Right lung (tissue), 5 donors: ENCODE data around the gene P3H1. TPM values are rescaled to one million over a fixed set of nuclear protein-coding genes. Genes with fewer than 3 reads are reported as not detected.
"Not testable (repeated sequence)": the region's sequence is repeated elsewhere in the genome, so short reads cannot be mapped to it uniquely, and the experiment has no call there.

Experiments
- DNase-seq, 2 donors: peaks; one replicate each; pipeline ENCODE4 v3.0.0-alpha.2; 2013
- polyA plus RNA-seq, 5 donors: library from polyadenylated mRNA; unstranded; fragments of 120-200 nt; gene quantifications; one replicate each; pipeline versions ENCODE4 v1.2.1 to v1.2.3, GENCODE V29; 2013; ENCODE audit warnings: inconsistent platforms in 1 of 5, low replicate concordance in 1 of 5; ENCODE audit not compliant: insufficient read length in 5 of 5, insufficient read depth in 1 of 5

P3H1 gene
- polyA plus RNA-seq, 5 donors, result 79.9 to 101 (median 85.6) TPM

GRCh38 chr1:42733415-42734200 is 33.2 kb downstream of the P3H1 start:
- no peak for DNase-seq

DNA sequence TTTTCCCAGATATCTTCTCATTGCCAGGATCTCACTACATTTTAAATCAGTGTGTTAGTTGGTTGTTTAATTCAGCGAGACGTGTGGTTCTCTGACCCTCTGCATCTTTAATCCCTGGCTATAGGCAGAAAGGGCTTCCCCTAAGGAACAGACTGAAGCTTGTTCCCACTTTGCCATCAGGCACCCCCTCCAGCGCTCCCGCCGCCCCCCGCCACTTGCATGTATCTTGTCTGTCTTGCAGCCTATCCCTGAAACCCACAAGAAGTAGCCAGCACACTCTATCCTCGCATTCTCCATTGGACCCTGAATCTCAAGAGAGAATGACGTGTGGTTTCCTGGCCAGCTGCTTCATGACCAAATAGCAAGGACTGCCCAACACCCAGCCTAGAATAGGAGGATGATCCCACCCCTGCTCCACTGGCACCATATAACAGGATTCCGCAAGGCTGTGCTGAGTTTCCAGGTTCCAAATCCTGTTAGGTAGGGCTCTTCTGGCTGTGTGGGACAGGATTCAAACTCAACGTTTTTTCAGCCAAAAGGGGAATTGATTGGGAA is 34.6 kb downstream of the P3H1 start:
- DNase-seq, result no peak

GRCh38 chr1:42731585-42731984 is 35.2 kb downstream of the P3H1 start:
- DNase-seq, result no peak

DNA sequence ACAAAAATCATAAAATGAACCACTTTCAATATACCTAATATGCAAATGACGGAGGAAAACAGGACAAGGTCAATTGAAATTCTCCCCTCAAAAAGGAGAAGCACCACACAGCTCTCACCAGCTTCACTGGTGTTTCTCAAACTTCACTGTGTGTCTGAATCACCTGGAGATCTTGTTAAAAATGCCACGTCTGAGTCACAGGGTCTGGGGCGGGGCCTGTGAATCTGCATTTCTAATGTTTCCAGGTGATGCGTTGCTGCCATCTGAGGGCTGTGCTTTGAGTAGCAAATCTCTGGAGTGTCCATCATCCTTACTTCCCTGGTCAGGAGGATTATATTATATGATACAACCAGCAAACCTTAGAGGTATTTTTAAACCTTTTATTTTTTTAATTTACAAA is 35.8 kb downstream of the P3H1 start:
- DNase-seq, result no peak

GRCh38 chr1:42730002-42730401 is 36.8 kb downstream of the P3H1 start:
- no peak for DNase-seq

GRCh38 chr1:42725820-42726219 is 41.0 kb downstream of the P3H1 start:
- not testable (repeated sequence) for DNase-seq

GRCh38 chr1:42723511-42723910 is 43.3 kb downstream of the P3H1 start:
- no peak for DNase-seq

GRCh38 chr1:42722403-42722802 is 44.4 kb downstream of the P3H1 start:
- DNase-seq, result not testable (repeated sequence)

GRCh38 chr1:42721926-42722325 is 44.9 kb downstream of the P3H1 start:
- DNase-seq, result no peak

DNA sequence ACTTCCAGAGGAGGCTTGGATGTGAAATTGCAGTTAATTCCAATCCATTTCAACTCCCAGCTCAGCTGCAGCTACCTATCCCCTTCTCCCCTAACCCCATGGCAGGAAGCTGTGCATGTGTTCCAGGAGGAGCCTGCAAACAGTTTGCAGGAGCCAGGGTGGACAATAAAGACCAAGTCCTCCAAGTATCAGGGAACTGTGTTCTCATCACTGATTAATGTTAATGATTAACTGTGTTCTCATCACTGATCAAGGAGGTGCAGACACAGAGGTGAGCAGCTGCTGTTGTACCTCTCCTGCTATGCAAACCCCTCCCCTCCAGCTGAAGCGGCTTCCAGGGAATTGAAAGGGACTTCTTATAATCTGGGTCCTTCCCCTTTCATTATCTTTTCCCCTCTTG is 46.0 kb downstream of the P3H1 start:
- DNase-seq, result no peak

GRCh38 chr1:42714441-42714840 is 52.4 kb downstream of the P3H1 start:
- DNase-seq, result not testable (repeated sequence)

- DNase-seq, result no peak
Measured at GRCh38 chr1:42713293-42713692, 53.5 kb downstream of the P3H1 start.

DNA sequence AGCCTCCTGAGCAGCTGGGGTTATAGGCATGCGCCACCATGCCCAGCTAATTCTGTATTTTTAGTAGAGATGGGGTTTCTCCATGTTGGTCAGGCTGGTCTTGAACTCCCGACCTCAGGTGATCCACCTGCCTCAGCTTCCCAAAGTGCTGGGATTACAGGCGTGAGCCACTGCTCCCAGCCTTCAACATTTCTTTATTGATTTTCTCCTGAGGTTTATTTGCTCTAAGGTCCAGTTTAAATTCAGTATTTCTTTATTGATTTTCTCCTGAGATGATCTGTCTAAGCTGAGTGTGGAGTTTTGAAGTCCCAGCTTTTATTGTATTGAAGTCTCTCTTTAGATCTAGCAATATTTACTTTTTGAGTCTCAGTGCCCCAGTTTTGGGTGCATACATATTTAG is 54.0 kb downstream of the P3H1 start:
- not testable (repeated sequence) for DNase-seq

- DNase-seq, result no peak
Measured at GRCh38 chr1:42703888-42704464, 62.9 kb downstream of the P3H1 start.

GRCh38 chr1:42700006-42700405 is 66.8 kb downstream of the P3H1 start:
- no peak for DNase-seq

DNA sequence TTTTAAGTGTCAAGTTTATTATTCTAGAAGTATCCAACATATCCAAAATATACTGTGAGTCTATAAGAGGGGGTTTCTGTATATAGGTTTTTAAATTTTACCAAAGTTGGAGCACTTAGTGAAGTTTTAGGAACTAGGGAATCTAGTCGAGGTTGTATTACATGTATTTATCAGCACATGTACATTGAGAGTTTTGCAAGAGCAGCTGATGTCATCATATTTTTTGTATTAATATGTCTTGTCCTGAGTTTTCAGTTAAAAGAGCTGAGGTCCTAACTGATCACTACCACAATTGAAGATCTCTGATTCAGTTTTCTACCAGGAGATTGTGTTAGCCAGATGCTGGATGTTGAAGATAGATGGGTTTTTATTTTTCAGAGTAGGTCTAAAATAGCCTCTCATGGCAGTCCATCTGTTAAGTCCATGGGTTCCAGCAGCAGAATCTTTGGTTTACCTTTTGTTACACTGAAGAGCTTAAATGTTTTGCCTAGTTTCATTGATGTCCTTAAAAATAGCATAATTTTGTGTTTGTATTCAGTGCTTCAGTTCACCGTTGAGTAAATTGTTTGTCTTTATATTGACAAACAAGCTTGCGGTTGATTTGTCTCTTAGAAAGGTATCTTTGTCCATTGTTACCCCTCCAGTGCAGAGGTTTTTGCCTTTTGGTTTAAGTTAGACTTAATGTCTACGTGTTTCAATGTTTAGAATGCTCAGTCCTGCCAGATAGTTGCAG is 68.6 kb downstream of the P3H1 start:
- no peak for DNase-seq

Other genes starting within 250 kb of the P3H1 start
- gene PPIH, start 108.6 kb downstream of the P3H1 start, polyA plus RNA-seq, result 10 to 100 TPM; 49.9 to 70.1 (median 60.5) TPM
- 100 to 1,000 TPM; 477 to 663 (median 555) TPM for gene YBX1, start 84.6 kb downstream of the P3H1 start, polyA plus RNA-seq
- 10 to 100 TPM; 12.3 to 25.6 (median 21.1) TPM for gene CLDN19, start 26.8 kb downstream of the P3H1 start, polyA plus RNA-seq
- 10 to 100 TPM in 4 of 5 donors, 1 to 10 TPM in 1; 9.6 to 14.1 (median 13.2) TPM for gene C1orf50, start 221 bp upstream of the P3H1 start, polyA plus RNA-seq
- gene TMEM269, start 18.0 kb upstream of the P3H1 start, polyA plus RNA-seq, result 1 to 10 TPM in 3 of 5 donors, under 1 TPM in 2; 0.47 to 1.5 (median 1.3) TPM
- gene ERMAP, start 50.1 kb upstream of the P3H1 start, polyA plus RNA-seq, result 10 to 100 TPM; 24.0 to 30.8 (median 29.3) TPM
- 10 to 100 TPM; 66.7 to 76.4 (median 72.8) TPM for gene SVBP, start 50.4 kb upstream of the P3H1 start, polyA plus RNA-seq
- 10 to 100 TPM; 16.0 to 21.0 (median 17.7) TPM for gene ZNF691, start 79.6 kb upstream of the P3H1 start, polyA plus RNA-seq
- 100 to 1,000 TPM in 1 of 5 donors, 10 to 100 TPM in 4; 39.3 to 105 (median 64.2) TPM for gene SLC2A1, start 191.8 kb upstream of the P3H1 start, polyA plus RNA-seq